Stomach (tissue), 9 donors: Measurements from ENCODE around the gene GBX2. TPM values are rescaled to one million over a fixed set of nuclear protein-coding genes. Genes with fewer than 3 reads are reported as not detected.
"Not testable (repeated sequence)": the region's sequence is repeated elsewhere in the genome, so short reads cannot be mapped to it uniquely, and the experiment has no call there.

Experiments used
- DNase-seq, 2 donors: peaks; one replicate each; pipeline versions ENCODE4 v3.0.0 to v3.0.0-alpha.2; 2013 to 2019
- H3K27ac ChIP-seq, 5 donors: fragments of 200-600 bp in 4 of 5; sonication (generic) in 4 of 5; one replicate each; pipeline ENCODE4 v1.5.1; 2013 to 2019; ENCODE audit warnings: mild to moderate bottlenecking in 1 of 5, moderate library complexity in 1 of 5
- H3K27me3 ChIP-seq, 3 donors: fragments of 200-600 bp; sonication (generic); one replicate each; pipeline ENCODE4 v1.5.1; 2017 to 2019; ENCODE audit warnings: mixed run types in 1 of 3
- H3K36me3 ChIP-seq, 4 donors: fragments of 200-600 bp; sonication (generic); 1 replicate in 3 of 4; 2 replicates in 1 of 4; pipeline ENCODE4 v1.5.1; 2016 to 2019
- H3K4me1 ChIP-seq, 4 donors: fragments of 200-600 bp; sonication (generic); one replicate each; pipeline ENCODE4 v1.5.1; 2016 to 2019
- H3K4me3 ChIP-seq, 4 donors: fragments of 200-600 bp; sonication (generic) in 3 of 4; one replicate each; pipeline ENCODE4 v1.5.1; 2016 to 2019; ENCODE audit warnings: mild to moderate bottlenecking in 1 of 4
- H3K9me3 ChIP-seq, 4 donors: fragments of 200-600 bp; sonication (generic); one replicate each; pipeline ENCODE4 v1.5.1; 2016 to 2019
- EP300 ChIP-seq: sonication (generic); formaldehyde crosslinking; IDR thresholded peaks from one replicate; pipeline ENCODE4 v1.6.1; 2017; ENCODE audit warnings: antibody characterized with exemption
- POLR2A ChIP-seq, 4 donors: fragments of 450-650 bp; IDR thresholded peaks; one replicate each; pipeline ENCODE4 v1.6.1; 2016; ENCODE audit warnings: antibody characterized with exemption in 4 of 4, control low read depth in 2 of 4, mild to moderate bottlenecking in 1 of 4, moderate library complexity in 1 of 4
- POLR2AphosphoS5 ChIP-seq, 3 donors: sonication (generic); formaldehyde crosslinking; IDR thresholded peaks; one replicate each; pipeline ENCODE4 v1.6.1; 2016; ENCODE audit warnings: antibody characterized with exemption in 3 of 3
- WGBS, 5 donors: extraction: QIAGEN DNeasy Blood & Tissue Kit in 3 of 5; methylation state at CpG; one replicate each; pipeline versions ENCODE4 v1.1.5 to v1.1.7; 2013 to 2018; 5-methylcytosine and 5-hydroxymethylcytosine counted together
- intact Hi-C: fragments of 100-400 bp; cut with DNase I; formaldehyde crosslinking; loops from one replicate; pipeline ENCODE4 v1.15.1; 2023; ENCODE audit warnings: low total_unique reads
- polyA plus RNA-seq, 3 donors: library from polyadenylated mRNA; stranded (reverse); fragments of 200-250 nt; gene quantifications; one replicate each; pipeline ENCODE4 v1.2.3, GENCODE V29; 2013
- total RNA-seq, 5 donors: library from RNA; depleted of rRNA; stranded (reverse); fragments of >200 nt; gene quantifications; one replicate each; pipeline versions ENCODE4 v1.1.0 to v1.2.3, GENCODE V29; 2014 to 2016
- TF ChIP-seq, protein P1 (sequence below), 7 experiments: fragments of 450-650 bp in 4 of 7; fragments of 200-600 bp in 3 of 7; sonication (generic) in 3 of 7; IDR thresholded peaks; one replicate each; pipeline ENCODE4 v1.5.1; 2016 to 2019; ENCODE audit warnings: antibody characterized with exemption in 7 of 7, control low read depth in 2 of 7, mild to moderate bottlenecking in 1 of 7
- donor health status: healthy with polysubstance abuse.
- donor health status: Bipolar disorder and iron deficiency.
- donor health status: healthy.

Gene GBX2
- total and polyA plus RNA-seq, 8 donors: 0.55 TPM; not detected in 7

GRCh38 chr2:236156095-236156859, 11.9 kb downstream of the GBX2 start:
- Histone ChIP-seq H3K4me1 (peaks cover 0 to 10% (median 4%) of the 10 kb centered on the region in 4 donors), H3K27me3 (peaks cover 16 to 57% (median 31%) of the 10 kb centered on the region in 3 donors), H3K27ac (no peak overlapping the region), H3K36me3 (no peaks in the 10 kb centered on the region), H3K9me3 (peaks cover 11 to 24% (median 21%) of the 10 kb centered on the region in 4 donors), H3K4me3 (no peak overlapping the region)
- no peak for DNase-seq
- WGBS, 5 donors: 80 to 89% (median 85%) methylated on average over 15 to 16 of the region's 16 CpGs
- no peak for TF ChIP-seq POLR2A (IDR thresholded peaks at IDR 0.05)
- no peak for TF ChIP-seq POLR2AphosphoS5 (IDR thresholded peaks at IDR 0.05)
- intact Hi-C loops: no loop called here

- H3K4me3 ChIP-seq: no peak overlapping the region
- TF ChIP-seq EP300 (no peak), POLR2A (IDR thresholded peaks at IDR 0.05) (no peak), POLR2AphosphoS5 (IDR thresholded peaks at IDR 0.05) (no peak)
- TF ChIP-seq, protein P1, sequence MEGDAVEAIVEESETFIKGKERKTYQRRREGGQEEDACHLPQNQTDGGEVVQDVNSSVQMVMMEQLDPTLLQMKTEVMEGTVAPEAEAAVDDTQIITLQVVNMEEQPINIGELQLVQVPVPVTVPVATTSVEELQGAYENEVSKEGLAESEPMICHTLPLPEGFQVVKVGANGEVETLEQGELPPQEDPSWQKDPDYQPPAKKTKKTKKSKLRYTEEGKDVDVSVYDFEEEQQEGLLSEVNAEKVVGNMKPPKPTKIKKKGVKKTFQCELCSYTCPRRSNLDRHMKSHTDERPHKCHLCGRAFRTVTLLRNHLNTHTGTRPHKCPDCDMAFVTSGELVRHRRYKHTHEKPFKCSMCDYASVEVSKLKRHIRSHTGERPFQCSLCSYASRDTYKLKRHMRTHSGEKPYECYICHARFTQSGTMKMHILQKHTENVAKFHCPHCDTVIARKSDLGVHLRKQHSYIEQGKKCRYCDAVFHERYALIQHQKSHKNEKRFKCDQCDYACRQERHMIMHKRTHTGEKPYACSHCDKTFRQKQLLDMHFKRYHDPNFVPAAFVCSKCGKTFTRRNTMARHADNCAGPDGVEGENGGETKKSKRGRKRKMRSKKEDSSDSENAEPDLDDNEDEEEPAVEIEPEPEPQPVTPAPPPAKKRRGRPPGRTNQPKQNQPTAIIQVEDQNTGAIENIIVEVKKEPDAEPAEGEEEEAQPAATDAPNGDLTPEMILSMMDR (IDR thresholded peaks at IDR 0.05): no peak
- peaks cover 13 to 49% (median 22%) of the 10 kb centered on the region in 3 donors for H3K27me3 ChIP-seq
- H3K36me3 ChIP-seq: no peaks in the 10 kb centered on the region
- WGBS, 5 donors: 71 to 81% (median 80%) methylated on average over 3 of the region's 3 CpGs
- no peak overlapping the region for H3K27ac ChIP-seq
- DNase-seq: no peak
- peaks cover 11 to 30% (median 29%) of the 10 kb centered on the region in 4 donors for H3K9me3 ChIP-seq
- H3K4me1 ChIP-seq: peaks cover 0 to 10% (median 4%) of the 10 kb centered on the region in 4 donors
- intact Hi-C loops: no loop called here
Measured at GRCh38 chr2:236155406-236155805, 12.8 kb downstream of the GBX2 start.

GRCh38 chr2:236146436-236146835, 21.8 kb downstream of the GBX2 start:
- peaks cover 0 to 12% (median 8%) of the 10 kb centered on the region in 4 donors for H3K9me3 ChIP-seq
- no peaks in the 10 kb centered on the region for H3K36me3 ChIP-seq
- TF ChIP-seq, protein P1 (IDR thresholded peaks at IDR 0.05): no peak
- TF ChIP-seq EP300 (no peak), POLR2A (IDR thresholded peaks at IDR 0.05) (no peak), POLR2AphosphoS5 (IDR thresholded peaks at IDR 0.05) (no peak)
- H3K27me3 ChIP-seq: peaks cover 0 to 36% (median 6%) of the 10 kb centered on the region in 3 donors
- WGBS, 5 donors: 92 to 96% (median 95%) methylated on average over 7 of the region's 7 CpGs
- intact Hi-C loops: no loop called here
- DNase-seq: no peak
- no peaks in the 10 kb centered on the region for H3K4me1 ChIP-seq
- H3K4me3 ChIP-seq: no peak overlapping the region
- no peak overlapping the region for H3K27ac ChIP-seq

DNA sequence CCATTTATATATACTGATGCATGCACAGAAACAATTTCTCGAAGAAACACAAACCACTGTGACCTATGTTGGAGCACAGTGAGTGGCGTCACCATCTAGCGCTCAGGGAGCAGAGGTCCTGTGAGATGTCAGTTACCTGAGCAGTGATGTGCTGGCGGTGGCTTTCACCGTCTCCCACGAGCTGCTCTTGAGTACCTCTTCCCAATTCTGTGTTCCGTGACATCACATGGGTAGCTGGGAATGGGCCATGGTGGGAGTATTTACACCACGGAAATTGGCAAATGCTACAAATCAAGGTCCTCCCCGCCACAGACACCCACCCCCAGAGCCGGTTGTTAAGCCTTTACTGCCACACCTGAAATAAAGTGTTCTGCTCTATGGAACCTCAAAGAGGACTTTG, 24.4 kb downstream of the GBX2 start:
- no peaks in the 10 kb centered on the region for H3K36me3 ChIP-seq
- DNase-seq: no peak
- H3K27ac ChIP-seq: no peak overlapping the region
- H3K4me3 ChIP-seq: no peak overlapping the region
- no peak for TF ChIP-seq EP300
- H3K9me3 ChIP-seq: no peaks in the 10 kb centered on the region
- no peaks in the 10 kb centered on the region for H3K4me1 ChIP-seq
- intact Hi-C loops: no loop called here
- 85 to 93% (median 91%) methylated on average over 7 to 10 of the region's 10 CpGs for WGBS, 5 donors
- peaks cover 0 to 38% (median 6%) of the 10 kb centered on the region in 3 donors for H3K27me3 ChIP-seq

DNA sequence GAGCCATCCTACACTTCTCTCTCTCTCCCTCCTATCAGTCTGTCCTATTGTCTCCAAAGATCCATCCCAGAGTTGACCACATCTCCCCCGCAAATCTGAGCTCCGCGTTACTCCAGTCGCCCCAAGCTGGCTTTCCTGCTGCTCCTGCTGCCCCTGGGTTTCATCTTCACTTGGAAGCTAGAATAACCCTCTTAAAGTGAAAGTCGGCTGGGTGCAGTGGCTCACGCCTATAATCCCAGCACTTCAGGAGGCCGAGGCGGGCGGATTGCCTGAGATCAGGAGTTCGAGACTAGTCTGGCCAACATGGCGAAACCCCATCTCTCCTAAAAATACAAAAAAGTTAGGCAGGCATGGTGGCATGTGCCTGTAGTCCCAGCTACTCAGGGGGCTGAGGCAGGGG, 26.6 kb downstream of the GBX2 start:
- 86 to 93% (median 88%) methylated on average over 11 of the region's 11 CpGs for WGBS, 5 donors
- intact Hi-C loops, DNase-seq: not testable (repeated sequence)

DNA sequence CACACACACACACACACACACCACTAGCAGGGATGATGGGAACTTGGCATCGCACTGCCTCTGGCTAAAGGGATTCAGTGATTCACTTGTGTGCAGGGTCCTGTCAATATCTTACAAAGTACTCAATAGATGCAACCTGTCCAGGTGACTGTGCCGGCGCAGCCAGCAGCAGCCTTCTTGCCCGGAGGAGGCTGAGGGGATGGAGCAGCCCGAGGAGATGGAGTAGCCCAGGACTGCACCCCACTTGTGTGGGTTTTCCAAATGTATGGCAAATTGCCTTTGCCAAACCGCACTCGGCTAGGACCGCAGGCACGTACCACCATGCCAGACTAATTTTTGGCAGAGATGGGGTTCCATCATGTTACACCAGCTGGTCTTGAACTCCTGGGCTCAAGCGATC, 31.1 kb downstream of the GBX2 start:
- Histone ChIP-seq H3K9me3 (no peaks in the 10 kb centered on the region), H3K27me3 (peaks cover 0 to 9% (median 0%) of the 10 kb centered on the region in 3 donors), H3K4me1 (no peaks in the 10 kb centered on the region), H3K4me3 (no peak overlapping the region), H3K27ac (no peak overlapping the region), H3K36me3 (peaks cover 0 to 8% (median 3%) of the 10 kb centered on the region in 4 donors)
- TF ChIP-seq POLR2AphosphoS5 (IDR thresholded peaks at IDR 0.05): no peak
- TF ChIP-seq, protein P1 (IDR thresholded peaks at IDR 0.05): no peak
- no peak for TF ChIP-seq POLR2A (IDR thresholded peaks at IDR 0.05)
- no peak for TF ChIP-seq EP300
- WGBS, 5 donors: 93 to 99% (median 95%) methylated on average over 10 of the region's 10 CpGs
- intact Hi-C loops: no loop called here
- DNase-seq: no peak

More for the DNA sequence above, 26.6 kb downstream of the GBX2 start:
- not testable (repeated sequence) for H3K36me3 ChIP-seq, H3K27ac ChIP-seq, H3K4me3 ChIP-seq, H3K9me3 ChIP-seq, H3K4me1 ChIP-seq
- peaks cover 0 to 28% (median 6%) of the 10 kb centered on the region in 3 donors for H3K27me3 ChIP-seq
